Stimulated activated memory B cell treated with anti-CD40 and anti-IgM and Interleukin-4, amounts not matched to agents 10 μg/mL and 1 μg/mL and 100 μg/mL, for 72 hours (primary cell): ENCODE data around the gene MYO19.

Experiments used
- ATAC-seq: fragments of 150-1000 bp; cut with Tn5 transposase; 2 replicates; pipeline ENCODE4 v1.10.0; 2021
- H3K27ac Mint-ChIP-seq: one replicate; pipeline ENCODE4 v1.8.0; 2022; ENCODE audit warnings: mild to moderate bottlenecking, mixed read lengths
- H3K27me3 Mint-ChIP-seq: one replicate; pipeline ENCODE4 v1.8.0; 2022; ENCODE audit warnings: mixed read lengths
- H3K36me3 Mint-ChIP-seq: one replicate; pipeline ENCODE4 v1.8.0; 2022; ENCODE audit warnings: mixed read lengths
- H3K4me1 Mint-ChIP-seq: one replicate; pipeline ENCODE4 v1.8.0; 2022; ENCODE audit warnings: mixed read lengths
- H3K4me3 Mint-ChIP-seq: one replicate; pipeline ENCODE4 v1.8.0; 2022; ENCODE audit warnings: mild to moderate bottlenecking, moderate library complexity, mixed read lengths
- H3K9me3 Mint-ChIP-seq: one replicate; pipeline ENCODE4 v1.8.0; 2022; ENCODE audit warnings: mixed read lengths

MYO19 gene

DNA sequence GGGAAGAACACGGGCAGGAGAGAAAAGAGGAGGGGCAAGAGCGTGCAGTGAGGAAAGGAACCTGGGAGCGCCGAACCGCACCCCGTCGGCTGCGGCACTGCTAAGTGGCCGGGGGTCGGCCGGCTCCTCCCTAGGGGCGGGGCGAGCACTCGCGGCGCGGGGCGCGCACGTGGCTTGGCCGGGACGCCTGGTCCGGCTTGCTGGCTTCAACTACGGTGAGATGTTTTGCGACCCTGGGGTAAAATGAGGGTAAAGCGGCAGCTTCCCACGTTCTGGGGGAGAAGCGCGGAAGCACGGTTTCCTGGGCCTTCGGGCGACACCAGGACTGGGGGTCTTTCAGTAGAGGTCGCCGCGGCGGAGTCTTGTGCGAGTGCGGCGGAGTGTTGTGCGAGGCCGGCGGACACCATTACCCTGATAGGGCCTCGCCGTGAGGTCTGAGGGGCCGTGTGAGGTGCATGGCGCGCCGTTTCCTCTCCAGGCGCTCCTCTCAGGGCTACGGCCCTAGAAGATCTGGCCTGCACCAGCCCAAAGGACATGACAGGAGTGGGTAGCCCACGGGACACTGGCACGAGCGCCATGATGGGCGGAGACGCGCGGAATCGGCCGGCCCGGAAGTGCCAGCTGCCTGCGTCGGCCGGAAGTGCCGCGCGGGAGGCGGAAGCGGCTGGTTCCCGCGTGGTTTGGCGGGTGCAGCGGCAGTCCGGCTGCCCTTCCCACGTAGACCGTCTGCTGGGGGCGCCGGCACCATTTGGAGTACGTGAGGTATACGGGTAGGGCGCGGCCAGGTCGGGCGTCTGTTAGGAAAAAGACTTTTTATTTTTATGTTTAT lies at the start of gene MYO19, which contains the start of gene PIGW:
Gene MYO19 (minus strand): TSS at position 29 of the 829 bp plus-strand sequence. CDS start 2,330 bp downstream, outside the sequence.
Gene PIGW (plus strand): TSS at position 148 of the 829 bp plus-strand sequence. CDS start 2,115 bp downstream, outside the sequence.
- H3K4me1 Mint-ChIP-seq: peaks cover 22% of the 10 kb centered on the region
- peak; percentile 94 for ATAC-seq
- H3K4me3 Mint-ChIP-seq: peak within 1 kb of the TSS; percentile 92
- peaks cover 33% of the 10 kb centered on the region for H3K36me3 Mint-ChIP-seq
- H3K9me3 Mint-ChIP-seq: no peaks in the 10 kb centered on the region
- H3K27ac Mint-ChIP-seq: peak within 1 kb of the TSS; percentile 91
- H3K27me3 Mint-ChIP-seq: no peaks in the 10 kb centered on the region

GRCh38 chr17:36583787-36584186 lies 49.1 kb upstream of the MYO19 start:
- Mint-ChIP-seq H3K9me3 (no peaks in the 10 kb centered on the region), H3K27me3 (no peaks in the 10 kb centered on the region), H3K4me1 (peaks cover 4% of the 10 kb centered on the region), H3K27ac (no peak overlapping the region), H3K36me3 (peaks cover 33% of the 10 kb centered on the region), H3K4me3 (no peak overlapping the region)
- ATAC-seq: no peak

DNA sequence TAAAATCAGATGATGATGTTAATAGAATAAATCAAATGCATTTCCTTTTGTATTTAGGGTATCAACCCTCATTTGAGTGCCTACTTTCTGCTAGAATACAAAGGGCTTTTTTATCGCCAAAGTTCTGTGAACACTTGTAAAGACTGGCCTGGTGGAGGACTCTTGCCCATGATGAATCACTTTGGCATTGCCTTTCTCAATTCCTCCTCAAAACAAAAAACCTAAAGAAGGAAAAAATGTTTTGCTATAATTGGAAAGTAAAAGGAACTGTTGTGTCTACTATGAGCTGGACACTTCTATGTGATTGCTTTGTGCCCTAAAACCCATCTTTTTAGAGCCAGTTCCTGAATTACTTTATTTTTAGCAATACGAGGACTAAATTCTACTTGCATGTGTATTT lies 44.0 kb upstream of the MYO19 start:
- no peak for ATAC-seq
- peaks cover 4% of the 10 kb centered on the region for H3K4me1 Mint-ChIP-seq
- no peaks in the 10 kb centered on the region for H3K27me3 Mint-ChIP-seq
- no peaks in the 10 kb centered on the region for H3K9me3 Mint-ChIP-seq
- H3K4me3 Mint-ChIP-seq: no peak overlapping the region
- peaks cover 35% of the 10 kb centered on the region for H3K36me3 Mint-ChIP-seq
- H3K27ac Mint-ChIP-seq: no peak overlapping the region

- H3K9me3 Mint-ChIP-seq: no peaks in the 10 kb centered on the region
- ATAC-seq: no peak
- H3K27me3 Mint-ChIP-seq: no peaks in the 10 kb centered on the region
- peaks cover 43% of the 10 kb centered on the region for H3K36me3 Mint-ChIP-seq
- peaks cover 10% of the 10 kb centered on the region for H3K4me1 Mint-ChIP-seq
- no peak overlapping the region for H3K4me3 Mint-ChIP-seq
- H3K27ac Mint-ChIP-seq: no peak overlapping the region
Measured at GRCh38 chr17:36576793-36577192, 42.1 kb upstream of the MYO19 start.

DNA sequence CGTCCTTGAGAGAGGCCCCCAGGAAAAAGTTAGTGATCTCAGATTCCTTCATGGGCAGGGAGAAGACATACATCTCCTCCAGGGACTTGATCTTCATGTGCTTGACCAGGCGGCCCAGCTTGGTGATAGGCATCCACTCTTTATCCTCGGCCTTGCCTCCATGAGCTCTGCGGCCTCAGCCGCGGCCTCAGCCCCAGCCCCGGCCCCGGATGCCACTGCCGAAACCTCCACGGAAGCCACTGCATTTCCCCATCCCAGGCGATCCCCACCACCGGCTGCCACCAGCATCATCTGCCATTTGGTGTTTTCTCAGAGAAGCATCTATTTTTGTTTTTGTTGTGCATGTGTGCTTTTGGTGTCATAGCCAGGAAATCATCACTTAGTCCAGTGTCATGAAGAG lies 40.4 kb upstream of the MYO19 start:
- Mint-ChIP-seq H3K9me3 (no peaks in the 10 kb centered on the region), H3K4me3 (no peak overlapping the region), H3K27me3 (no peaks in the 10 kb centered on the region), H3K36me3 (peaks cover 27% of the 10 kb centered on the region), H3K27ac (no peak overlapping the region), H3K4me1 (peaks cover 6% of the 10 kb centered on the region)
- no peak for ATAC-seq

DNA sequence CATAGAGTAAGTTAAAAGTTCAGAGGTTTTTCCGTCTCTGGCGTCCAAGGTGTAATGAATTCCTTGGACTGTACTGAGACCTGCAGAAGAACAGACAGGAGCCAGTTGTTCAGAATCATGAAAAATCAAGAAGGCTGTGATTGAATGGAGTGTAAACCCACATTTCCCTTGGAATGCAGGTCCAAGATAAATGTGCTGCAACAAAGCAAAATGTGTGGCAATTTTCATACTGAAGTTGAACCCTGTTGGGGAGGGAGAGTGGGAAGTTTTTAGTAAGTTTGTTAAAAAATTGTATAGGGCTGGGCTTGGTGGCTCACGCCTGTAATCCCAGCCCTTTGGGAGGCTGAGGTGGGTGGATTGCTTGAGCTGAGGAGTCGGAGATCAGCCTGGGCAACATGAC lies 31.4 kb upstream of the MYO19 start:
- peaks cover 39% of the 10 kb centered on the region for H3K36me3 Mint-ChIP-seq
- peak overlapping the region; percentile 40 for H3K27ac Mint-ChIP-seq
- H3K4me3 Mint-ChIP-seq: no peak overlapping the region
- no peak for ATAC-seq
- H3K27me3 Mint-ChIP-seq: no peaks in the 10 kb centered on the region
- H3K9me3 Mint-ChIP-seq: no peaks in the 10 kb centered on the region
- H3K4me1 Mint-ChIP-seq: peaks cover 11% of the 10 kb centered on the region

DNA sequence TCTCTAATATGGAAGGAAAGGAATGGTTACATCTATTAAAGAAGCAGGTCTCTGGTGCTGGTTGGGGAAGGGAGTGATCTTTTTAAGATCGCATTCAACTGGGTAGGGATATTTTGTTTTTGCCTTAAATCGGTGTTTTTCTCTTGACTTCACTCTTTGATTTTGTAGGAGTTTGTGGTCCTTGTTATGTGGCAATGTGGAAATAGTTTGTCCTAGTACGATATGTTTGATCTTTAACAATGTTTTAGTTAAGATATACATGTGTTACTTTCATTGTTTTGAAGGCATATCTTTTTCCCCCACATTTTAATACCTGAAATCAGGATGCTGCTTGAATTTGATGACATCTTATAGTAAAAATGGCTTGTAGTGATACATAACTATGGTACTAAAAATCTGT lies 18.8 kb upstream of the MYO19 start:
- Mint-ChIP-seq H3K4me3 (no peak overlapping the region), H3K36me3 (peaks cover 33% of the 10 kb centered on the region), H3K9me3 (no peaks in the 10 kb centered on the region), H3K4me1 (peaks cover 54% of the 10 kb centered on the region), H3K27me3 (no peaks in the 10 kb centered on the region), H3K27ac (no peak overlapping the region)
- ATAC-seq: no peak

DNA sequence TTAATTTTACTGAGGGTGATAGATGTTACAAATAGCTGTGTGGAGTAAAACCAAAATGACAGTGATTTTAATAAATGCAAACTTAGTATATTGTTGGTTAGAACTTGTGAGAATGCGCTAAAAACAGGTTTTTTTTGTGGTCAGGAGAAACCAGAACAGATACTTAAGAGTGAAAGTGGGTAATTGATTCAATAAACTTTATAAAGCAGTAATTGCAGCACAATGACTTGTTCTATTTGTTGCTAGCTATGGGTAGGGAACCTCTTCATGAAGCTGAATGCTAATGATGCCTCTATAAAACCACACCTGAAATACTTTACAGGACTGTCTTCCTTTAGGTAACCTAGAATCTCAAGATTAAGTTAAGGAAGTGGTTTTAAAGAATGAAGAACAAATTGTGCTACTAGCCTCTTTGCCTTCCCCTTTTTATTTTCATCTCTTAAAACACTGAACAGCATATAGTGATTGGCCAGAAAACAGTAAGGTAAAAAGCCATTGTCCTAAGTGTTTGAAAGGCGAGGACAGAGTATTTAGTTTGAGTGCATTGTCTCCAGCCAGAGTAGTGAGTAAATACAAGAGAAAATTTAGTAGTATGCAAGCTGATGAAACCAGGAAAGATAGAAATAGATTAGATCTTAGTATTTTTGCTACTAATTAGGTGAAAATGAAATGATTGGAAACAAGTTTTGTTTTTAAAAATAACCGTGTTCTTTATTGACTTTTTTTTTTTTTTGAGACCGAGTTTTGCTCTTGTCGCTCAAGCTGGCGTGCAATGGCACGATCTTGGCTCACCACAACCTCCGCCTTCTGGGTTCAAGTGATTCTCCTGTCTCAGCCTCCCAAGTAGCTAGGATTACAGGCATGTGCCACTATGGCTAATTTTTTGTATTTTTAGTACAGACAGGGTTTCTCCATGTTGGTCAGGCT lies 16.1 kb upstream of the MYO19 start:
- ATAC-seq: peak; percentile 81
- H3K4me1 Mint-ChIP-seq: peaks cover 49% of the 10 kb centered on the region
- H3K9me3 Mint-ChIP-seq: no peaks in the 10 kb centered on the region
- peaks cover 13% of the 10 kb centered on the region for H3K36me3 Mint-ChIP-seq
- peak overlapping the region; percentile 58 for H3K4me3 Mint-ChIP-seq
- peak overlapping the region; percentile 84 for H3K27ac Mint-ChIP-seq
- H3K27me3 Mint-ChIP-seq: no peaks in the 10 kb centered on the region

GRCh38 chr17:36547776-36548175 lies 13.1 kb upstream of the MYO19 start:
- Mint-ChIP-seq H3K27me3 (no peaks in the 10 kb centered on the region), H3K4me3 (no peak overlapping the region), H3K36me3 (peaks cover 12% of the 10 kb centered on the region), H3K9me3 (no peaks in the 10 kb centered on the region), H3K27ac (no peak overlapping the region), H3K4me1 (peaks cover 45% of the 10 kb centered on the region)
- ATAC-seq: no peak

GRCh38 chr17:36546418-36547093 lies 11.9 kb upstream of the MYO19 start:
- H3K9me3 Mint-ChIP-seq: no peaks in the 10 kb centered on the region
- no peaks in the 10 kb centered on the region for H3K27me3 Mint-ChIP-seq
- H3K27ac Mint-ChIP-seq: peak overlapping the region; percentile 98
- H3K4me3 Mint-ChIP-seq: peak overlapping the region; percentile 88
- H3K4me1 Mint-ChIP-seq: peaks cover 46% of the 10 kb centered on the region
- ATAC-seq: no peak
- H3K36me3 Mint-ChIP-seq: peaks cover 12% of the 10 kb centered on the region

DNA sequence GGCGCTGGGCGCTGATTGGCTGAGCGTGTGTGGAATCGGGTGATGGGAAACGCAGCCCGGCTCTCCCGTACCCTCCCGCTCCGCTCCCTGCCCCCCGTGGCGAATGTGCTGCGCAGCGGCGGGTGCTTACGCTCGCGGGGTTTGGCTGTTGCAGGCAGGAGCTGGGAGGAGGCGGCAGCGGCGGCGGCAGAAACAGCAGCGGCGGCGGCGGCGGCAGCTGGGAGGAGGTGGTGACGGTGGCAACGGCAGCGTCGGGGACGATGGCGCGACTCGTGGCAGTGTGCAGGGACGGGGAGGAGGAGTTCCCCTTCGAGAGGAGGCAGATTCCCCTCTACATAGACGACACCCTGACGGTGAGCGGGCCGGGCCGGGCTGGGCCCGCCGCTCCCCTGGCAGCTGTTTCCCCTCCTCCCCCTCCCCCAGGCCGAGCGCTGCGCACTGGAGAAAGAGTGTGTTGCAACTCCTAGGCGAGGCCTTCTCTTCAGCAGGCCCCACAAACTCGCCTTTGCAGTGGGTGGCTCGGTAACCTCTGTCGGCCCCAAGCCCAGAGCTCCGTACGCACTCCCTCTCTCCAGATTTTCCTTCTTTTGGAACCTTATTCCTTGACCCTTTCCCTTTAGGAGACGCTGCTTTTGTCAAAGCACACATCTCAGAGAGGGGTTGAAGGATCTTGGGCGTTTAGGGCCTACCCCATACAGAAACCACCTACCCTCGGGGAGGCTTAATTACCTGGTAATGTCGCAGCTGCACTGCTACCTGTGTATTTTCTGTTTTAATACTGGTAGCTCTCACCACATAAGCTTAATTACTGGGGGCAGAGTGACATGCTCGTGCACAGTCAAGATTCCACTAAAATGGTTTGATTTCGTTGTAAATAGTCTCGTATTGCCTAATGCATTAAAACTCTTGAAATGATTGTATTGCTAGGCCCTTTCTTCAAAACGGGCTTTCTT lies 11.1 kb upstream of the MYO19 start:
- Mint-ChIP-seq H3K4me1 (peaks cover 39% of the 10 kb centered on the region), H3K27ac (peak overlapping the region; percentile 98), H3K27me3 (no peaks in the 10 kb centered on the region), H3K9me3 (no peaks in the 10 kb centered on the region), H3K4me3 (peak overlapping the region; percentile 88), H3K36me3 (peaks cover 9% of the 10 kb centered on the region)
- peak; percentile 89 for ATAC-seq

GRCh38 chr17:36545077-36545464 lies 10.4 kb upstream of the MYO19 start:
- Mint-ChIP-seq H3K4me3 (peak overlapping the region; percentile 88), H3K4me1 (peaks cover 33% of the 10 kb centered on the region), H3K9me3 (no peaks in the 10 kb centered on the region), H3K36me3 (peaks cover 4% of the 10 kb centered on the region), H3K27me3 (no peaks in the 10 kb centered on the region), H3K27ac (peak overlapping the region; percentile 98)
- no peak for ATAC-seq

GRCh38 chr17:36544307-36545076 lies 9.8 kb upstream of the MYO19 start, which contains the start of gene GGNBP2:
Gene GGNBP2, plus strand, starts transcription at chr17:36544919. Its CDS starts 806 bp downstream, at chr17:36545725.
- ATAC-seq: peak; percentile 85
- Mint-ChIP-seq H3K4me1 (peaks cover 35% of the 10 kb centered on the region), H3K27me3 (no peaks in the 10 kb centered on the region), H3K9me3 (no peaks in the 10 kb centered on the region), H3K4me3 (peak within 1 kb of the TSS; percentile 88), H3K27ac (peak within 1 kb of the TSS; percentile 98), H3K36me3 (peaks cover 6% of the 10 kb centered on the region)
